KMS-11 (cell line): Measurements from ENCODE around the gene LKAAEAR1.

Experiments used
- H2AFZ ChIP-seq: fragments of 200-600 bp; sonication (generic); 2 replicates; pipeline ENCODE4 v1.6.1; 2016; ENCODE audit warnings: antibody characterized with exemption, mixed run types, low read depth
- H3K27ac ChIP-seq: fragments of 200-600 bp; sonication (generic); 2 replicates; pipeline ENCODE4 v1.6.1; 2016; ENCODE audit warnings: mild to moderate bottlenecking, mixed run types
- H3K27me3 ChIP-seq: fragments of 200-600 bp; sonication (generic); 2 replicates; pipeline ENCODE4 v1.6.1; 2017; ENCODE audit warnings: mild to moderate bottlenecking, low read depth, mixed run types, moderate library complexity; ENCODE audit not compliant: insufficient read depth
- H3K36me3 ChIP-seq: fragments of 200-600 bp; sonication (generic); 2 replicates; pipeline ENCODE4 v1.6.1; 2017; ENCODE audit warnings: mild to moderate bottlenecking, mixed run types; ENCODE audit not compliant: insufficient read depth
- H3K4me1 ChIP-seq: fragments of 200-600 bp; sonication (generic); 2 replicates; pipeline ENCODE4 v1.6.1; 2016; ENCODE audit warnings: mild to moderate bottlenecking, low read depth, mixed run types; ENCODE audit not compliant: poor library complexity, severe bottlenecking
- H3K4me2 ChIP-seq: fragments of 200-600 bp; sonication (generic); 2 replicates; pipeline ENCODE4 v1.7.0; 2016; ENCODE audit warnings: mild to moderate bottlenecking, mixed run types
- H3K4me3 ChIP-seq: fragments of 200-600 bp; sonication (generic); IDR thresholded peaks from 2 replicates; pipeline ENCODE4 v1.6.1; 2017; ENCODE audit warnings: low read depth, low read length, mixed read lengths; ENCODE audit not compliant: insufficient read depth
- H3K79me2 ChIP-seq: fragments of 200-600 bp; sonication (generic); 2 replicates; pipeline ENCODE4 v1.6.1; 2016; ENCODE audit warnings: low read depth, mixed run types; ENCODE audit not compliant: insufficient read depth
- H3K9ac ChIP-seq: fragments of 200-600 bp; sonication (generic); 2 replicates; pipeline ENCODE4 v1.6.1; 2016; ENCODE audit warnings: mild to moderate bottlenecking, mixed run types
- H4K20me1 ChIP-seq: fragments of 200-600 bp; sonication (generic); 2 replicates; pipeline ENCODE4 v1.6.1; 2016; ENCODE audit warnings: mild to moderate bottlenecking, mixed run types; ENCODE audit not compliant: insufficient read depth
- CTCF ChIP-seq: fragments of 200-600 bp; sonication (generic); conservative IDR thresholded peaks from 2 replicates; pipeline ENCODE4 v1.6.1; 2017; ENCODE audit warnings: low read depth, mild to moderate bottlenecking, antibody characterized with exemption, low read length, moderate library complexity, mixed read lengths

The LKAAEAR1 gene

DNA sequence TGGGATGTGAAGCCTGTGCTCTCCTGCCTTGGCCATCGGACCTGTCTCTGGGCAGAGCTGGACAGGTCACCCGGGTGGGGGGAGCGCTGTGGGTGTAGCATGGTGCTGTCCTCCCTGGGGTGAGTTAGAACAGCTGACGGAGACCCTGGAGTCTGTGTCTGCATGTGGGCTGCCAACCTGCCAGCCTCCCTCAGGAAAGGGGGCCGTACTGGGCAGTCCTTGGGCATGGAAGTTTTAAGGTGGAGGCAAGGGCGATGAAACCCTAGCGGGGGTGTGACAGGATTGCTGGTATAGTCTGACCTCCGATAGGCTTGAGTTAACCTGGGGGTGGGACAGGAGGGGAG lies 37.2 kb downstream of the LKAAEAR1 start:
- no peak overlapping the region for H3K4me3 ChIP-seq
- H3K27ac ChIP-seq = no peak overlapping the region
- H3K27me3 ChIP-seq = peaks cover 79% of the 10 kb centered on the region
- H3K4me2 ChIP-seq = no peak overlapping the region
- H2AFZ ChIP-seq = no peak overlapping the region
- no peak for TF ChIP-seq CTCF
- H3K4me1 ChIP-seq = peaks cover 3% of the 10 kb centered on the region
- no peaks in the 10 kb centered on the region for H4K20me1 ChIP-seq
- no peak overlapping the region for H3K9ac ChIP-seq
- H3K79me2 ChIP-seq = no peaks in the 10 kb centered on the region
- no peaks in the 10 kb centered on the region for H3K36me3 ChIP-seq

DNA sequence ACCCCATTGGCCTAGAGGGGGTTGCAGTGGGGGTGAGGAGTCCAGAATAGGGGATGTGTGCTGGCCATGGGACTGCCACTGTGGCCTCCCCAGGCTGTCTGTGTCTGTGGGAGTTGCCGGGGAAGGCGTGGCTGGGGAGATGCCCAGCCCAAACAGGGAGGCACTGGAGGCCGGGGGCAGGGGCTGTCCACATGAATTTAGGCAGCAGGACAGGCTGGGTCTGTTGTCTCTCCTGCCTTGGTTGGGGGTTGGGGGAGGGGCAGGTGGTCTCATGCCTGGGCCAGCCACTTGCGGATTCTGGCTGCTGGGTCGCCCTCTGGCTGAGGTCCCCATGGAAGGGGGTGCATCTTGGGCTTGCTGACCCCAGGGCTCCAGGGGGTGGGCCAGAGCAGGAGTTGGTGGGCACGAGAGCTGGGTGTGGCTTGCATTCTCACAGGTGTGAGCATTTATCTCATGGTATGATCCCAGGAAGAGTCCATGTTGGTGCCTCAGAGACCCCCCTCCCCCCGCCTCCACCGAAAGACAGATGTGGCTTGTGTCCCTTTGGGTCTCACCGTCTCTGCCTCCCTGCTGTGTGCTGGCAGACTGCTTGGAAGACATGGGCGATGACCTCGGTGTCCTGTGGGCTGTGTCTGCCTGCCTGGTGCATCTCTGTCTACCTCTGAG lies 38.7 kb downstream of the LKAAEAR1 start:
- Histone ChIP-seq H3K9ac (no peak overlapping the region), H4K20me1 (no peaks in the 10 kb centered on the region), H3K4me3 (no peak overlapping the region), H3K79me2 (no peaks in the 10 kb centered on the region), H3K4me2 (no peak overlapping the region), H3K27ac (no peak overlapping the region), H3K36me3 (no peaks in the 10 kb centered on the region), H2AFZ (no peak overlapping the region), H3K4me1 (peaks cover 3% of the 10 kb centered on the region), H3K27me3 (peaks cover 79% of the 10 kb centered on the region)
- no peak for TF ChIP-seq CTCF

GRCh38 chr20:64044484-64045247 lies 39.5 kb downstream of the LKAAEAR1 start:
- peaks cover 3% of the 10 kb centered on the region for H3K4me1 ChIP-seq
- peaks cover 76% of the 10 kb centered on the region for H3K27me3 ChIP-seq
- H3K79me2 ChIP-seq = no peaks in the 10 kb centered on the region
- no peak overlapping the region for H3K9ac ChIP-seq
- no peak overlapping the region for H3K27ac ChIP-seq
- no peak overlapping the region for H2AFZ ChIP-seq
- no peaks in the 10 kb centered on the region for H3K36me3 ChIP-seq
- H4K20me1 ChIP-seq = no peaks in the 10 kb centered on the region
- TF ChIP-seq CTCF = no peak
- H3K4me2 ChIP-seq = no peak overlapping the region
- no peak overlapping the region for H3K4me3 ChIP-seq

- peaks cover 9% of the 10 kb centered on the region for H3K4me1 ChIP-seq
- no peaks in the 10 kb centered on the region for H4K20me1 ChIP-seq
- H3K9ac ChIP-seq = no peak overlapping the region
- no peaks in the 10 kb centered on the region for H3K36me3 ChIP-seq
- H3K4me3 ChIP-seq = no peak overlapping the region
- H3K79me2 ChIP-seq = no peaks in the 10 kb centered on the region
- no peak overlapping the region for H3K27ac ChIP-seq
- H3K27me3 ChIP-seq = peaks cover 82% of the 10 kb centered on the region
- H3K4me2 ChIP-seq = no peak overlapping the region
- TF ChIP-seq CTCF = no peak
- no peak overlapping the region for H2AFZ ChIP-seq
These were observed 40.4 kb downstream of the LKAAEAR1 start for GRCh38 chr20:64043768-64044167.
